GM11168 (cell line): ENCODE results near the gene BPIFB1.

Experiments
- in situ Hi-C: fragments of 300-500 bp; cut with MboI; formaldehyde crosslinking; loops from one replicate; pipeline ENCODE4 v1.12.0; 2022; ENCODE audit warnings: low sequenced_read_pairs; ENCODE audit not compliant: unreplicated experiment

The BPIFB1 gene

GRCh38 chr20:33267701-33268100, 15.3 kb upstream of the BPIFB1 start:
- in situ Hi-C loops, result no loop called here

GRCh38 chr20:33272155-33272873, 10.7 kb upstream of the BPIFB1 start:
- in situ Hi-C loops, result no loop called here

DNA sequence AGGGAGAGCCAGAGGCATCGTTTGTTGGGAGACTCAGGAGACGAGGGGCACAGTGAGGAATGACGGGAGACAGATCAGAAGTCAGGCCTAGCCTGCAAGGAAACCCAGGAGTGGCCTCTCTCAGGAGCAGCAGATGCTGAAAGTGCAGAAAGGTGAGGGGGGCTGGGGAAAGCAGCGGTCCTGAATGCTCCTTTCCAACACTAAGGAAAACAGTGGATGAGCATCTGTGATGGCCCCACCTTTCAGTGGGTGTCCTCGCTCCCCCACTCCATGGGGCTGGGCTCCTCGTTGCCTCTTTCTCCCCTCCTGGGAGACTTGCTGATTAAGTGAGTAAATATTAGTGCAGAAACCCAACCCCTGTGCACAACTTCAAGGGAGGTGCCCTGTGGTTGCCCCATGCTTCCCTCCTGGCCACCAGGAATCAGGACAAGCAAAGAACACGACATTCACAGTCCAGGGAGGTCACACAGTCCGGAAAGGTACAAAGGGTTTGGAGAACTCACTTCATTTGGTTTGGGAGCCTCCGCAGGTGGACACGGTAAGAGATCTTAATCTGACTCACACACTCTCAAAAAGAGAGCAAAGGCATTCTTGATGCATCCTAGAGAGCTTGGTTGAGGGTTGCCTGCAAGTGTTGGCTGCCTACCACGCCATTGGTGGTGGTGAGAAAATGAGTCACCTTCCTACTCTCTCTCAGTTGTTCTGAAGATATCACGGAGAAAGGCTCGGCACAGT, 9.7 kb upstream of the BPIFB1 start:
- in situ Hi-C loops, result no loop called here

- in situ Hi-C loops, result no loop called here
Measured at GRCh38 chr20:33275215-33275614, 7.8 kb upstream of the BPIFB1 start.

GRCh38 chr20:33275871-33276270, 7.1 kb upstream of the BPIFB1 start:
- in situ Hi-C loops, result no loop called here

GRCh38 chr20:33276303-33277113, 6.5 kb upstream of the BPIFB1 start:
- in situ Hi-C loops, result no loop called here

DNA sequence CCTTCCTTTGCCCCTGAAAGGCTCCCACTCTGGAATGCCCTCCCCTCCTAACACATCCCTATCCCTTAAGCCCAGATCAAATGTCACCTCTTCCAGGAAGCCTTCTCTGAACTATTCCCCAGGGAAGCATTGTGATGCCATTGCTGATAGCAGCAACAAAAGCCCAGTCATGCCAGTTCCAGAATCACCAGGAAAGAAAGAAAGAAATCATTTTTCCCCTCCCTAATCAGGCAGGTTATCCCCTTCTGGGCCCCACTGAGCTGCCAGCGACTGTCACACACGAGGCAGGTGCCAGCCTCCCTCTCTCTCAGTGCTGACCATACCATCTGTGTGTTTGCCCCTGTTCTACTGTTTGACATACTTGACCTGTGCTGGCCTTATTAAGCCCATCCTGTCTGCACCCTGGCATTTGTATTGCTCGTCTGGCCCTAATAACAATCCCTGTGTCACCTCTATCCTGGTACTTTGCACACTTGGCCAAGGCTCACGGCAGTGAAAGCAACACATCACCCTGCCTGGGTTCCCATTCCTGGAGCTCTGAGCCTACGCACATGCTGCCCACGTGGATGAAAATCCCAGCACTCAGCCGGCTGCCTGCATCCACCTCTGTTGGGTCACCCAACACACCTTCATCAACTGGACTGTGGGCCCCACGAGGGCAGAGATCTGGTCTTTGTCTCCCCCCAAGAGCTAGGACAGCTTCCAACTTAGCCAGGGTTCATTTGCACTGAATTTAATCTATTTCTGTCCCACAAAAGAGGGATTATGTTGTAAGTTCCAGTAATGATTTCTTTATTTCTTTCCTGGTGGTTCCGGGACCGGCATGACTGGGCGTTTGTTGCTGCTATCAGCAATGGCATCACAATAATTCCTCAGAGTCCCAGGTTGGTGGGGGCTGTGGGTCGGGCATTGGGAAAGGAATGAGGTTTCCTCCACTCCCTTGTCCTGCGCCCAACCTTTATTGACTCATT, 5.3 kb upstream of the BPIFB1 start:
- in situ Hi-C loops, result no loop called here

DNA sequence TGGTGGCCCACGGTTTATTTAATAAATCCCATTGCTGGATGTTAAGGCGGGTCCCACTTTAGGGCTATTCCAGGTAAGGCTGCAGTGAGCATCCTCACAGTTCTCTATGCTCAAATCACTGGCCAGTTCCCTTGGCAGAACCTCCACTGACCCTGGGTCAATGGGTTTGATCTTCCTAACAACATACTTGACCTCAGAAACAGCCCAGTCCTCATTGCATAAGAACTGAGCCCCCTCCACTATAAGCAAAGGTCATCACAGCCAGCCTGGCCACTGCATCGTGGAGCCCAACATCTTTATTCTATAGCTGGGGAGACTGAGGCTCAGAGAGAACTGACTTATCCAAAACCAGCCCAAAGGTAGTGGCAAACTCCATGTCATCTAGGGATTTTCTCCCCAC, 4.3 kb upstream of the BPIFB1 start:
- in situ Hi-C loops, result no loop called here

DNA sequence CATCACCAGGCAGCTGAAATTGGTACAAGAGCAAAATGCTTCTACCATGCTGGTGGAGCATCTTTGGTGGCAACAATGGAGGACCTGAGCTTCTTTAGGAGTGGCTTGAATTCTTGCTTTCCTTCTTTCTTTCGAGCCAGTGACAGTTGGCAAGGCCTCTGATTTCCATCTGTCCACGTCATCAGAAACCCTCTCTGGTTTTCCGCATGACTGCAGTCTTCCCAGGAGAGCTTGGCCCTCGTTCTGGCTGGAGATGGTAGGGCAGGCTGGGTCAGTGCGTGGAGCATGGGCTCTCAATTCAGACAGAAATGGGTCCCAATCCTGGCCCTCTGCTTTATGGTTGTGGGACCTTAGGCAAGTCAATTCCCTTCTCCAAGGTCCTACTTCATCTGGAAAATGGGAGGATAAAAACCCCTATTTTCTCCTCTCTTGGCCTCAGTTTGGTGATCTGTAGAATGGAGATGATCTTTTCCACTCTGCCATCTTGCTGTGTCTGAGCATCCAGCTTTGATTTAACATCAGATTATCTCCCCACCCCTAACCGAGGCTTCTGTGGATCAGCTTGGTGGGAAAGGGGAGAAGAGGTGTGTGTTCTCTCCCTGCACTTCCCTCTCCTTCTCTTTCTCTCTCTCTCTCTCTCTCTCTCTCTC, 3.6 kb upstream of the BPIFB1 start:
- in situ Hi-C loops, result no loop called here

DNA sequence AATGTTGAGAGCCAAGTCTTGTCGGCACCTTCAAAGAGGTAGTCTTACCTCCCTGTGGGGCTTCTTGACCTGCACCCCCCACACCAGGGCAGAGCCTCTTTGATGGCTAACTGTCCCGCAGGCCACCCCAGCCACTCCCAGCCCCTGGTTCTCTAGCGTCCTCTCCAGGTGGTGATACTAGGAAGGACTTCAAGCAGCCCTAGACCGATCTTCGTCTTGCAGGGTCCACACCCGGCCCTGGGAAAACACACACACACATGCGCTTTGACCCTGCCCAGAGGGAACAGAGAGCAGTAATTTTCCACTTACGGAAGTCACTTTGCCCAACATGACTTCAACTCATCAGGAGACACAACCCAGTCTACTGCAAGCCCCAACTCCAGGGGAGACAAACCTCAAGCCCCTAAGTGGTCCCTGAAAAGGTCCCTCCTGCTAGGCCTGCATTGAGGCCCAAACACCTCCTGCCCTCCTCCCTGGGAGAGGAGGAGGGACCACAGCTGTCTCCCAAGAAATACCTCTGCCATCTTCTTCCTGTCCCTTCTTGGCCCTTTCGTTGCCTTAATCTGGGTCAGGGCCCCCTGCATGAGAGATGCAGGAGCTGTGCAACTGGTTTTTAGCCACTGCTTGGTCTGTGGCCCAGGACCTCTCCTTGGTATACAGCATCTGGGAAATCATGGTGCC, 2.9 kb upstream of the BPIFB1 start:
- in situ Hi-C loops, result no loop called here

DNA sequence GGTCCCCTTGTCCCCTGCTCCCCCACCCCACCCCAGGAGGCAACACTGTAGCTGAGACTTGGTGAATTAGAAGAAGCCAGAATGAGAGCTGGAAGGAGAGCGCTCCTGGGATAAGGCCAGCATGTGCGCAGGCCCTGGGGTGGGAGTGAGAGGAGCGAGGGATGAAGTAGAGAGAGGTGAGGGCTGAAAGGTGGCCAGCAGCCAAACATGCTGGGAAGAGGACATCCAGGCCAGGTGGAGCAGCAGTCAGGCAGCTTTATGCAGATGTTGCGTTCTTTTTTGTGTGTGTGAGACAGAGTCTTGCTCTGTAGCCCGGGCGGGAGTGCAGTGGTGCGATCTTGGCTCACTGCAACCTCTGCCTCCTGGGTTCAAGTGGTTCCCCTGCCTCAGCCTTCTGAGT, 2.2 kb upstream of the BPIFB1 start:
- in situ Hi-C loops, result no loop called here

- in situ Hi-C loops, result no loop called here
Measured at GRCh38 chr20:33281550-33282146, 1.4 kb upstream of the BPIFB1 start.

DNA sequence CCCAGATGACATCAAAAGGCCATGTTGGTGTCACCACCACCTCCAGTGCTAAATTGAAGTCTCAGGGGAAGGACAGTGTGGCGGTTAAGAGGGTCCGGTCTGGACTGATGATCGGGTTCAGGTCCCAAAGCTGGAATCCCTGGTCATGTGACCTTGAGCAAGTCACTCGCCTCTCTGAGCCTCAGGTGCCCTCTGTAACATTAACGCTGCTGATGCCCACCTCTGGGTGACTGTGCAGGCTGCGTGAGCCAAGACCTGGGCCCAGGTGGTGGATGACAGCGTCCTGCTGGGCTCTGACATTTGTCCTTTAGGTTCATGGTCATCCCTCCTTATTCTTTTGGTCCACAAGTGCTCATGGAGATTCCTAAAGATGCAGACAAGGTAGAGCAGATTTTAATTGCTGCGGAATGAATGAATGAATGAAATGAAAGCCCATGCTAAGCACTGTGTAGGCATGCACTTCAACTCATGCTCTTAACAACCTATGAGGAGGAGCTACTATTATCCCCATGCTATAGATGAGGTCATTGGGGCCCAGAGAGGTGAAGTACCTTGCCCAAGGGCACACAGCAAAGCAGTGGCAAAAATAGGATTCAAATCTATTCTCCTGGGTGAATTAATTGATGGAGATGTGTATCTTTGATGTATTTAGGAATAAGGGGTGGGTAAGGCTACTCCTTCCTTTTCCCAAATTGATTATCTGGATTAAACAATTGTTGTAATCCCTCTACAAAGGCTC, 649 bp upstream of the BPIFB1 start:
- in situ Hi-C loops, result no loop called here

- in situ Hi-C loops, result no loop called here
Measured at GRCh38 chr20:33284284-33284683, 1.3 kb downstream of the BPIFB1 start.

GRCh38 chr20:33284937-33285336, 1.9 kb downstream of the BPIFB1 start:
- in situ Hi-C loops, result no loop called here

DNA sequence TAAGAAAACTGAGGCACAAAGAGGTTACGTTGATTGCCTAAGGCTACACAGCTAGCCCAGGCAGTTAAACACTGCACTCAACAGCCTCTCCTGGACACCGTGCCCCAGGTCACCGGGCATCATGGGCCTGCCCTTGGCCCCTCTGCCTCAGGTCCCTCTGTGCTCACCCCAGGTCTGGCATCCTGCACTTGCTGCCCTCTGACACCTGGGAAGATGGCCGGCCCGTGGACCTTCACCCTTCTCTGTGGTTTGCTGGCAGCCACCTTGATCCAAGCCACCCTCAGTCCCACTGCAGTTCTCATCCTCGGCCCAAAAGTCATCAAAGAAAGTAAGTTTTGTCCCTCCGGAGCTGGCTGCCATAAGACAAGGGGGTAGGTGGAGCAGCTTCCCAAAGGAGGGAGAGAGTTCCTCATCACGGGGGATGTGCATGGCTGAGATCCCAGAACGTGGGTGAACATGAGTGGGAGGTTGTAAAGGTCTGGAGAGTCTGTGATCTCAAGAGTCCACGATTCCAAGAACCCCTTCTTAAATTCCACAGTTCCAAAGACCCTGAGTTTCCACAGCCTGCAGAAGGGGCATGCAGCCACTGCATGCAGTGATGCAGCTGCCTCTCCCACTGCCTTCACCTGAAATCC, 3.0 kb downstream of the BPIFB1 start:
- in situ Hi-C loops, result no loop called here

- in situ Hi-C loops, result no loop called here
Measured at GRCh38 chr20:33287884-33288283, 4.9 kb downstream of the BPIFB1 start.
